Measurements from ENCODE around the gene NPEPPS. TPM values are rescaled to one million over a fixed set of nuclear protein-coding genes. Genes with fewer than 3 reads are reported as not detected.

Gene NPEPPS
- total RNA-seq, 6 experiments from 2014 or later, result 88.8 to 101 (median 89.9) TPM

GRCh38 chr17:47618410-47618809, 87.5 kb downstream of the NPEPPS start:
- TF ChIP-seq CTCF (IDR thresholded peaks at IDR 0.05), result peak; percentile 73
- peaks cover 33% of the 10 kb centered on the region for H3K36me3 Mint-ChIP-seq (ENCODE audit: low read depth)
- peak; percentile 37 for DNase-seq
- H3K27me3 Mint-ChIP-seq (ENCODE audit: insufficient read depth), result peaks cover 3% of the 10 kb centered on the region; the same call in 1 of the 2 replicates
- H3K9me3 Mint-ChIP-seq, result no peaks in the 10 kb centered on the region
- no peak overlapping the region for H3K4me3 Mint-ChIP-seq
- peak overlapping the region; percentile 28; the same call in 1 of the 2 replicates for H3K27ac Mint-ChIP-seq
- peaks cover 51% of the 10 kb centered on the region for H3K4me1 Mint-ChIP-seq (ENCODE audit: low read depth)

- Mint-ChIP-seq H3K4me1 (ENCODE audit: low read depth) (peaks cover 54% of the 10 kb centered on the region), H3K9me3 (no peaks in the 10 kb centered on the region), H3K36me3 (ENCODE audit: low read depth) (peaks cover 39% of the 10 kb centered on the region), H3K4me3 (peak overlapping the region; percentile 80), H3K27ac (peak overlapping the region; percentile 94), H3K27me3 (ENCODE audit: insufficient read depth) (peaks cover 3% of the 10 kb centered on the region; the same call in 1 of the 2 replicates)
- TF ChIP-seq CTCF (IDR thresholded peaks at IDR 0.05), result no peak
- DNase-seq, result no peak
Measured at GRCh38 chr17:47620503-47621245, 89.8 kb downstream of the NPEPPS start.

DNA sequence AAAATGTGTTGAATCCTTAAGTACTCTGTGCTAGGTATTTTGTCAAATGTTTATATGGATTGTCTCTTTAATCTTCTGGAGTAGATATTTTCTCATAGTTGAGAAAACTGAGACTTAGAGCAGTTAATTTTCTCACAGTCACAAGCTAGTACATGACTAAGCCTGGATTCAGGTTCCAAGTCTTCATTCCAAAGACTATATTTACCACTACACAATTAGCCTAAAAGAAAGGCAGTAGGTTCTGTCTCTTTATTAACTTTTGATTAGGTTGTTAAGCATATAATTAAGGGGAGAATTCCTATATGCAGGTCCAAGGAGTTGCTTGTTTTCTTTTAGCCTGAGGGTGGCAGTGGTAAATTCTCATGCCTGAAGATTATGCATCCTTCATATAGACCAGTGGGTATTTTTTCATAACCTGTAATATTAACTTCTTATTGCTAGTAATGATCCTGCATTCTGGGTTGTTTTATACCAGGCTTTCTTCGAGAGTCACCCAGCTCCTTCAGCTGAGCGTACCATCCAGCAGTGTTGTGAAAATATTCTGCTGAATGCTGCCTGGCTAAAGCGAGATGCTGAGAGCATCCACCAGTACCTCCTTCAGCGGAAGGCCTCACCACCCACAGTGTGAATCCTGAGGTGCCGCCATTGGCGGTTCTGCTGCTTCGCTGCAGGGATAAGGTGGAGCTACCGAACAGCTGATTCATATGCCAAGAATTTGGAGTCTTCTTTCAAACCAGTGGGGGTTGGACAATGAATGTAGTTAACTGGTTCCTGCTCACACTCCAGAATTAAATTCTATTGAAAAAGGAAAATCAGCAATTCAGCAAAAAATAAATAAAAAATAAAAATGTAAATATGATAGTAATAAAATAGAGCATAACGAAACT, 90.6 kb downstream of the NPEPPS start:
- H3K4me1 Mint-ChIP-seq (ENCODE audit: low read depth), result peaks cover 49% of the 10 kb centered on the region
- H3K27me3 Mint-ChIP-seq (ENCODE audit: insufficient read depth), result no peaks in the 10 kb centered on the region; the same call in 1 of the 2 replicates
- H3K27ac Mint-ChIP-seq, result peak overlapping the region; percentile 94
- H3K4me3 Mint-ChIP-seq, result peak overlapping the region; percentile 80
- H3K9me3 Mint-ChIP-seq, result no peaks in the 10 kb centered on the region
- TF ChIP-seq CTCF (IDR thresholded peaks at IDR 0.05), result peak; percentile 35
- DNase-seq, result peak; percentile 86
- H3K36me3 Mint-ChIP-seq (ENCODE audit: low read depth), result peaks cover 34% of the 10 kb centered on the region

DNA sequence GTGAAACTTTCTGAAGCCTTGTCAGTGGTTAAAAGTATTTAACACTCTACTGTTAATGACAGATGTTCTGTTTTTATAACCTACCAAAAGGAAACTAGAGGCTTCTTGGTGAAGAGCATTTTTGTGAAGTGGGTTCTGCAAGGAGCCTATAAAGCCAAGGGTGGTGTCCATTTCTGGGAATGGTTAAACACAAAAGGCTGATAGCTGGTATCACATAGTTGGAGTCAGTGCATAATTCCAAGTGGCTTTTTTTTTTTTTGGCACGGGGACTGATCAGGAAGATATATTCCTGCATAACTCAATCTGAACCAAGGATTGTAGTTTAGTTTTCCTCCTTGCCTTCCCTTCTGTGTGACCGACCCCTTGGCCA, 91.3 kb downstream of the NPEPPS start:
- H3K9me3 Mint-ChIP-seq, result no peaks in the 10 kb centered on the region
- DNase-seq, result no peak
- TF ChIP-seq CTCF (IDR thresholded peaks at IDR 0.05), result no peak
- H3K27ac Mint-ChIP-seq, result peak overlapping the region; percentile 94
- H3K4me1 Mint-ChIP-seq (ENCODE audit: low read depth), result peaks cover 49% of the 10 kb centered on the region
- H3K27me3 Mint-ChIP-seq (ENCODE audit: insufficient read depth), result no peaks in the 10 kb centered on the region; the same call in 1 of the 2 replicates
- peak overlapping the region; percentile 80 for H3K4me3 Mint-ChIP-seq
- peaks cover 34% of the 10 kb centered on the region for H3K36me3 Mint-ChIP-seq (ENCODE audit: low read depth)

GRCh38 chr17:47624727-47625068, 93.8 kb downstream of the NPEPPS start:
- DNase-seq, result no peak
- Mint-ChIP-seq H3K27ac (no peak overlapping the region), H3K36me3 (ENCODE audit: low read depth) (peaks cover 18% of the 10 kb centered on the region), H3K9me3 (no peaks in the 10 kb centered on the region), H3K4me3 (no peak overlapping the region; the same call in 1 of the 2 replicates), H3K27me3 (ENCODE audit: insufficient read depth) (no peaks in the 10 kb centered on the region; the same call in 1 of the 2 replicates), H3K4me1 (ENCODE audit: low read depth) (peaks cover 41% of the 10 kb centered on the region)
- TF ChIP-seq CTCF (IDR thresholded peaks at IDR 0.05), result no peak

All from HFFc6 (cell line).